SK-N-SH treated with all-trans-retinoic acid at 6 μM for 48 hours (cell line): ENCODE data around the gene PIK3AP1.
A peak's percentile ranks its signal among the peaks of the same experiment; 100 is the strongest.

Experiments
- ATAC-seq: fragments of 200-7000 bp; cut with Tn5 transposase; 3 replicates; pipeline ENCODE4 v1.9.1; 2020; ENCODE audit warnings: mild to moderate bottlenecking, moderate library complexity
- ARNTL ChIP-seq: fragments of 450-650 bp; formaldehyde crosslinking; IDR thresholded peaks from 2 replicates; pipeline ENCODE4 v1.5.0; 2020; ENCODE audit warnings: low read depth, mild to moderate bottlenecking, moderate library complexity, borderline replicate concordance
- CREB5 ChIP-seq: fragments of 250-450 bp; sonication (Bioruptor Pico); IDR thresholded peaks from 2 replicates; pipeline ENCODE4 v1.5.1; 2020; ENCODE audit warnings: low read depth, mild to moderate bottlenecking, moderate library complexity
- CSDC2 ChIP-seq: fragments of 250-450 bp; sonication (Bioruptor Pico); IDR thresholded peaks from 2 replicates; pipeline ENCODE4 v1.5.0; 2020; ENCODE audit warnings: mild to moderate bottlenecking, moderate library complexity
- CSRNP3 ChIP-seq: fragments of 250-450 bp; sonication (Bioruptor Pico); IDR thresholded peaks from 2 replicates; pipeline ENCODE4 v1.5.1; 2021; ENCODE audit warnings: mild to moderate bottlenecking, moderate library complexity
- ESRRG ChIP-seq: fragments of 250-450 bp; sonication (Bioruptor Pico); IDR thresholded peaks from 2 replicates; pipeline ENCODE4 v1.6.1; 2021; ENCODE audit warnings: mild to moderate bottlenecking
- GLIS3 ChIP-seq: fragments of 250-450 bp; sonication (Bioruptor Pico); IDR thresholded peaks from 2 replicates; pipeline ENCODE4 v1.5.0; 2020; ENCODE audit warnings: mild to moderate bottlenecking, moderate library complexity
- ISL1 ChIP-seq: fragments of 250-450 bp; sonication (Bioruptor Pico); IDR thresholded peaks from 2 replicates; pipeline ENCODE4 v2.1.2; 2022; ENCODE audit warnings: mild to moderate bottlenecking, moderate library complexity
- OSR1 ChIP-seq: fragments of 250-450 bp; sonication (Bioruptor Pico); IDR thresholded peaks from 2 replicates; pipeline ENCODE4 v1.8.0; 2022; ENCODE audit warnings: moderate library complexity, mild to moderate bottlenecking, inconsistent platforms
- PATZ1 ChIP-seq: fragments of 250-450 bp; sonication (Bioruptor Pico); IDR thresholded peaks from 2 replicates; pipeline ENCODE4 v1.8.0; 2020; ENCODE audit warnings: mild to moderate bottlenecking, moderate library complexity, borderline replicate concordance
- PPARA ChIP-seq: fragments of 250-450 bp; sonication (Bioruptor Pico); IDR thresholded peaks from 2 replicates; pipeline ENCODE4 v1.5.0; 2020; ENCODE audit warnings: mild to moderate bottlenecking, borderline replicate concordance
- RARB ChIP-seq: fragments of 250-450 bp; sonication (Bioruptor Pico); IDR thresholded peaks from 2 replicates; pipeline ENCODE4 v1.8.0; 2021; ENCODE audit warnings: mild to moderate bottlenecking, moderate library complexity
- SNAI2 ChIP-seq: fragments of 250-450 bp; sonication (Bioruptor Pico); IDR thresholded peaks from 2 replicates; pipeline ENCODE4 v1.5.0; 2020; ENCODE audit warnings: mild to moderate bottlenecking, moderate library complexity
- TOX ChIP-seq: fragments of 250-450 bp; sonication (Bioruptor Pico); IDR thresholded peaks from 2 replicates; pipeline ENCODE4 v1.8.0; 2021; ENCODE audit warnings: mild to moderate bottlenecking, moderate library complexity, borderline replicate concordance
- ZC3H10 ChIP-seq: fragments of 250-450 bp; sonication (Bioruptor Pico); IDR thresholded peaks from 2 replicates; pipeline ENCODE4 v1.5.1; 2021; ENCODE audit warnings: mild to moderate bottlenecking, moderate library complexity
- ZFP3 ChIP-seq: fragments of 250-450 bp; sonication (Bioruptor Pico); IDR thresholded peaks from 2 replicates; pipeline ENCODE4 v1.5.0; 2020; ENCODE audit warnings: mild to moderate bottlenecking, moderate library complexity
- ZFP30 ChIP-seq: fragments of 450-650 bp; formaldehyde crosslinking; IDR thresholded peaks from 2 replicates; pipeline ENCODE4 v1.5.0; 2022; ENCODE audit warnings: mild to moderate bottlenecking, moderate library complexity
- ZNF565 ChIP-seq: fragments of 450-650 bp; formaldehyde crosslinking; conservative IDR thresholded peaks from 2 replicates; pipeline ENCODE4 v1.5.0; 2020; ENCODE audit warnings: low read depth, mild to moderate bottlenecking, moderate library complexity
- ZNF70 ChIP-seq: fragments of 450-650 bp; formaldehyde crosslinking; IDR thresholded peaks from 2 replicates; pipeline ENCODE4 v1.5.0; 2020; ENCODE audit warnings: mild to moderate bottlenecking, moderate library complexity
- ZNF8 ChIP-seq: fragments of 450-650 bp; formaldehyde crosslinking; IDR thresholded peaks from 2 replicates; pipeline ENCODE4 v1.5.0; 2020; ENCODE audit warnings: mild to moderate bottlenecking, moderate library complexity
- TF ChIP-seq, protein P1 (sequence below): fragments of 250-450 bp; sonication (Bioruptor Pico); IDR thresholded peaks from 2 replicates; pipeline ENCODE4 v1.5.0; 2020; ENCODE audit warnings: mild to moderate bottlenecking, moderate library complexity
- TF ChIP-seq, protein P2 (sequence below): fragments of 250-450 bp; sonication (Bioruptor Pico); IDR thresholded peaks from 2 replicates; pipeline ENCODE4 v1.8.0; 2021; ENCODE audit warnings: low read depth, mild to moderate bottlenecking, moderate library complexity, borderline replicate concordance

The PIK3AP1 gene

GRCh38 chr10:96616961-96617360 lies 103.4 kb downstream of the PIK3AP1 start:
- ATAC-seq: no peak
- TF ChIP-seq OSR1 (CRISPR knock-in tag) (no peak), ZFP3 (CRISPR knock-in tag) (no peak), CREB5 (no peak), SNAI2 (CRISPR knock-in tag) (no peak), ZC3H10 (CRISPR knock-in tag) (no peak), ARNTL (CRISPR knock-in tag) (no peak), GLIS3 (CRISPR knock-in tag) (no peak), ZFP30 (CRISPR knock-in tag) (no peak), PATZ1 (no peak), CSDC2 (CRISPR knock-in tag) (no peak), CSRNP3 (CRISPR knock-in tag) (no peak), ESRRG (CRISPR knock-in tag) (no peak), ZNF8 (CRISPR knock-in tag) (no peak), RARB (CRISPR knock-in tag) (no peak), PPARA (no peak), ZNF70 (CRISPR knock-in tag) (no peak), ZNF565 (no peak), ISL1 (CRISPR knock-in tag) (no peak)
- TF ChIP-seq, protein P1, sequence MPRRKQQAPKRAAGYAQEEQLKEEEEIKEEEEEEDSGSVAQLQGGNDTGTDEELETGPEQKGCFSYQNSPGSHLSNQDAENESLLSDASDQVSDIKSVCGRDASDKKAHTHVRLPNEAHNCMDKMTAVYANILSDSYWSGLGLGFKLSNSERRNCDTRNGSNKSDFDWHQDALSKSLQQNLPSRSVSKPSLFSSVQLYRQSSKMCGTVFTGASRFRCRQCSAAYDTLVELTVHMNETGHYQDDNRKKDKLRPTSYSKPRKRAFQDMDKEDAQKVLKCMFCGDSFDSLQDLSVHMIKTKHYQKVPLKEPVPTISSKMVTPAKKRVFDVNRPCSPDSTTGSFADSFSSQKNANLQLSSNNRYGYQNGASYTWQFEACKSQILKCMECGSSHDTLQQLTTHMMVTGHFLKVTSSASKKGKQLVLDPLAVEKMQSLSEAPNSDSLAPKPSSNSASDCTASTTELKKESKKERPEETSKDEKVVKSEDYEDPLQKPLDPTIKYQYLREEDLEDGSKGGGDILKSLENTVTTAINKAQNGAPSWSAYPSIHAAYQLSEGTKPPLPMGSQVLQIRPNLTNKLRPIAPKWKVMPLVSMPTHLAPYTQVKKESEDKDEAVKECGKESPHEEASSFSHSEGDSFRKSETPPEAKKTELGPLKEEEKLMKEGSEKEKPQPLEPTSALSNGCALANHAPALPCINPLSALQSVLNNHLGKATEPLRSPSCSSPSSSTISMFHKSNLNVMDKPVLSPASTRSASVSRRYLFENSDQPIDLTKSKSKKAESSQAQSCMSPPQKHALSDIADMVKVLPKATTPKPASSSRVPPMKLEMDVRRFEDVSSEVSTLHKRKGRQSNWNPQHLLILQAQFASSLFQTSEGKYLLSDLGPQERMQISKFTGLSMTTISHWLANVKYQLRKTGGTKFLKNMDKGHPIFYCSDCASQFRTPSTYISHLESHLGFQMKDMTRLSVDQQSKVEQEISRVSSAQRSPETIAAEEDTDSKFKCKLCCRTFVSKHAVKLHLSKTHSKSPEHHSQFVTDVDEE (CRISPR knock-in tag): no peak
- TF ChIP-seq, protein P2, sequence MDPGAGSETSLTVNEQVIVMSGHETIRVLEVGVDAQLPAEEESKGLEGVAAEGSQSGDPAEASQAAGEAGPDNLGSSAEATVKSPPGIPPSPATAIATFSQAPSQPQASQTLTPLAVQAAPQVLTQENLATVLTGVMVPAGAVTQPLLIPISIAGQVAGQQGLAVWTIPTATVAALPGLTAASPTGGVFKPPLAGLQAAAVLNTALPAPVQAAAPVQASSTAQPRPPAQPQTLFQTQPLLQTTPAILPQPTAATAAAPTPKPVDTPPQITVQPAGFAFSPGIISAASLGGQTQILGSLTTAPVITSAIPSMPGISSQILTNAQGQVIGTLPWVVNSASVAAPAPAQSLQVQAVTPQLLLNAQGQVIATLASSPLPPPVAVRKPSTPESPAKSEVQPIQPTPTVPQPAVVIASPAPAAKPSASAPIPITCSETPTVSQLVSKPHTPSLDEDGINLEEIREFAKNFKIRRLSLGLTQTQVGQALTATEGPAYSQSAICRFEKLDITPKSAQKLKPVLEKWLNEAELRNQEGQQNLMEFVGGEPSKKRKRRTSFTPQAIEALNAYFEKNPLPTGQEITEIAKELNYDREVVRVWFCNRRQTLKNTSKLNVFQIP (CRISPR knock-in tag): no peak

GRCh38 chr10:96614515-96614914 lies 105.8 kb downstream of the PIK3AP1 start:
- peak; percentile 80 for ATAC-seq
- no peak for TF ChIP-seq SNAI2 (CRISPR knock-in tag)
- no peak for TF ChIP-seq ZFP3 (CRISPR knock-in tag)
- no peak for TF ChIP-seq ARNTL (CRISPR knock-in tag)
- TF ChIP-seq PPARA: no peak
- TF ChIP-seq, all 23 proteins: peak for 0

- no peak for ATAC-seq
- no peak for TF ChIP-seq TOX (CRISPR knock-in tag)
- no peak for TF ChIP-seq ZFP3 (CRISPR knock-in tag)
- TF ChIP-seq CSRNP3 (CRISPR knock-in tag): no peak
- TF ChIP-seq ZNF70 (CRISPR knock-in tag): no peak
- no peak for TF ChIP-seq SNAI2 (CRISPR knock-in tag)
- no peak for TF ChIP-seq CREB5
- TF ChIP-seq CSDC2 (CRISPR knock-in tag): no peak
- TF ChIP-seq, all 23 proteins: peak for 0
These were observed 106.7 kb downstream of the PIK3AP1 start for GRCh38 chr10:96613576-96613975.
